Mucosa of descending colon (tissue), 3 donors: ENCODE results near the gene SBF2. TPM values are rescaled to one million over a fixed set of nuclear protein-coding genes. Genes with fewer than 3 reads are reported as not detected.

Experiments
- ATAC-seq: fragments of 200-7000 bp; cut with Tn5 transposase; one replicate; pipeline ENCODE4 v1.9.1; 2020; ENCODE audit warnings: mild to moderate bottlenecking, moderate library complexity
- DNase-seq, 3 donors: peaks; one replicate each; pipeline ENCODE4 v3.0.0-alpha.2; 2020
- H3K36me3 ChIP-seq: fragments of 200-600 bp; one replicate; pipeline ENCODE4 v1.8.0; 2021; ENCODE audit warnings: low read depth, mild to moderate bottlenecking
- H3K4me1 ChIP-seq: fragments of 200-600 bp; one replicate; pipeline ENCODE4 v1.8.0; 2021; ENCODE audit warnings: low read depth, mild to moderate bottlenecking
- H3K4me3 ChIP-seq: fragments of 200-600 bp; one replicate; pipeline ENCODE4 v1.8.0; 2021; ENCODE audit warnings: mild to moderate bottlenecking
- H3K9me3 ChIP-seq: fragments of 200-600 bp; one replicate; pipeline ENCODE4 v1.8.0; 2021; ENCODE audit warnings: mild to moderate bottlenecking
- intact Hi-C, 2 donors: fragments of 100-400 bp; cut with DNase I in 1 of 2; cut with micrococcal nuclease in 1 of 2; formaldehyde crosslinking; loops; one replicate each; pipeline versions ENCODE4 v1.11.0 to v1.11.1; 2022; cut with DNase I, micrococcal nuclease
- total RNA-seq, 3 donors: library from RNA; stranded (reverse); fragmentation: NEBNext Ultra II Directional in 2 of 3; extraction: Animal tissue kit (Norgen Biotek cat#: 25700) in 2 of 3; gene quantifications; one replicate each; pipeline versions ENCODE4 v1.2.1 to v1.2.4, GENCODE V29; 2021 to 2023
- TF ChIP-seq, protein P1 (sequence below): fragments of 200-600 bp; IDR thresholded peaks from one replicate; pipeline ENCODE4 v1.8.0; 2022; ENCODE audit warnings: antibody characterized with exemption, mild to moderate bottlenecking
- donor health status: DM: no; HTN: no; CAD: no; lungs with moderate emphysema.
- donor health status: DM: no; HTN: no; CAD: no.
- donor health status: DM: no; HTN: yes; CAD: no.

Gene SBF2
- total RNA-seq, 3 donors from 2014 or later, result 35.2 to 60.3 (median 48.2) TPM

DNA sequence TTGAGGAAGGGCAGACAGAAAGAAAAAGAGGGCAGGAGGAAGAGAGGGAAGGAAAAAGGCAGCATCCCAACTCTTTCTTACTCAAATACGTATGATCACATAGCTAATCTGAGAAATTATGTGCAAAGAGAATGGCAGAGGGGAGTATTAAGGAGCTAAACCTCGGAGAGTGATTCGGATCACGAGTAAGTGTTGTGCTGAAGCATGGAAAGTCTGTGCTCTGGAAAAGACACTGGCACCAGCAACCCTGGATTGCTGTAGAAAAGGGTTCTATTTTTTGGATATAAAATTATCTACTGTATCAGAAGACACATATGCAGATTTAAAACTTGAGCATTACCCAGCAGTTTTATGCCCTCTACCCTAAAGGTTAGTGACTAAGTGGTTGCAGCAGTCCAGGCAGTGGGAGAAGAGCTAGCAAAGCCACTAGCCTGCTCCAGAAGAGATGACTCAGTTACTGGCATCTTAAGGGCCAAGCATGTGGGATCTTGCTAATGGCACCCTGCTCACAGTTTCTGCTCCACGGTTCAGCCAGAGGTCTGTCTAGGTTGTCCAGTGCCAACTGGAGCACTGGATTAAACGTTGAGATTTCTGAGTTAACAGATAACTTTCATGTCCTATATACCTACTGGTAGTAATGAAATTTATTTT lies 478.4 kb downstream of the SBF2 start:
- DNase-seq, result no peak
- intact Hi-C loops, result no loop called here
- Histone ChIP-seq H3K4me3 (no peak overlapping the region), H3K36me3 (no peaks in the 10 kb centered on the region), H3K9me3 (no peaks in the 10 kb centered on the region), H3K4me1 (no peaks in the 10 kb centered on the region)
- ATAC-seq, result no peak
- TF ChIP-seq, protein P1, sequence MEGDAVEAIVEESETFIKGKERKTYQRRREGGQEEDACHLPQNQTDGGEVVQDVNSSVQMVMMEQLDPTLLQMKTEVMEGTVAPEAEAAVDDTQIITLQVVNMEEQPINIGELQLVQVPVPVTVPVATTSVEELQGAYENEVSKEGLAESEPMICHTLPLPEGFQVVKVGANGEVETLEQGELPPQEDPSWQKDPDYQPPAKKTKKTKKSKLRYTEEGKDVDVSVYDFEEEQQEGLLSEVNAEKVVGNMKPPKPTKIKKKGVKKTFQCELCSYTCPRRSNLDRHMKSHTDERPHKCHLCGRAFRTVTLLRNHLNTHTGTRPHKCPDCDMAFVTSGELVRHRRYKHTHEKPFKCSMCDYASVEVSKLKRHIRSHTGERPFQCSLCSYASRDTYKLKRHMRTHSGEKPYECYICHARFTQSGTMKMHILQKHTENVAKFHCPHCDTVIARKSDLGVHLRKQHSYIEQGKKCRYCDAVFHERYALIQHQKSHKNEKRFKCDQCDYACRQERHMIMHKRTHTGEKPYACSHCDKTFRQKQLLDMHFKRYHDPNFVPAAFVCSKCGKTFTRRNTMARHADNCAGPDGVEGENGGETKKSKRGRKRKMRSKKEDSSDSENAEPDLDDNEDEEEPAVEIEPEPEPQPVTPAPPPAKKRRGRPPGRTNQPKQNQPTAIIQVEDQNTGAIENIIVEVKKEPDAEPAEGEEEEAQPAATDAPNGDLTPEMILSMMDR, result no peak

DNA sequence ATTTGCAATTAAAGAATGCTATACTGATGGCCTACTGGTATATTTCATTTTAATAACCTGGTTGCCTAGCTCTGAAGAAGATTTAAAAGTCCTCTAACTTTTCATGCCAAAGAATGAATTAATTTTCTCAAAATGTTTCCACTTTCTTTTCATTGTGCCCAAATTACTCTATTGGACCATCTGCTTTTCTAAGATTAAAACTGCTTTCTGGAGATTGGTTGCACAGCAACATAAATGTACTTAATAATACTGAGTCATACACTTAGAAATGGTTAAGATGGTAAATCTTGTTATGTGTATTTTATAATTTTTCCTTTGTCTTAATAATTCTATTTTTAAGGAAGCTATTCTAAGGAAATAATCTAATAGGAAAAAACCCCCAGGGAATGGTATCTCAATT lies 479.9 kb downstream of the SBF2 start:
- TF ChIP-seq, protein P1, result no peak
- intact Hi-C loops, result no loop called here
- Histone ChIP-seq H3K36me3 (no peaks in the 10 kb centered on the region), H3K4me1 (no peaks in the 10 kb centered on the region), H3K4me3 (no peak overlapping the region), H3K9me3 (no peaks in the 10 kb centered on the region)
- ATAC-seq (no peak), DNase-seq (no peak)

DNA sequence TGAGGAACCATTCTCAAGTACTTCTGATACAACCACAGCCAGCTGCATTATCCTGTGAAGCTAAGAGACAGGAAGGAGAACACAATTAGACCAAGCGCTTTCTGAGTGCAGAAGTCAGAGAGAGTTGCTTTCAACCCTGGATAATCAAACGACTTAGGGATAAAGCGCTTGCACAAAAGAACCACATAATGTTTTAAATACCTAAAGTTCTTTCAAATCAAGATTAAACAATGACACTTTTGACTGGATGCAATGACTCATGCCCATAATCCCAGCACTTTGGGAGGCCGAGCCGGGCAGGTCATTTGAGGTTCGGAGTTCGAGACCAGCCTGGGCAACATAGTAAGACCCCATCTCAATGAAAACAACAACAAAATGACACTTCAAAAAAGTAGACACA lies 485.1 kb downstream of the SBF2 start:
- ATAC-seq, result no peak
- H3K36me3 ChIP-seq, result no peaks in the 10 kb centered on the region

DNA sequence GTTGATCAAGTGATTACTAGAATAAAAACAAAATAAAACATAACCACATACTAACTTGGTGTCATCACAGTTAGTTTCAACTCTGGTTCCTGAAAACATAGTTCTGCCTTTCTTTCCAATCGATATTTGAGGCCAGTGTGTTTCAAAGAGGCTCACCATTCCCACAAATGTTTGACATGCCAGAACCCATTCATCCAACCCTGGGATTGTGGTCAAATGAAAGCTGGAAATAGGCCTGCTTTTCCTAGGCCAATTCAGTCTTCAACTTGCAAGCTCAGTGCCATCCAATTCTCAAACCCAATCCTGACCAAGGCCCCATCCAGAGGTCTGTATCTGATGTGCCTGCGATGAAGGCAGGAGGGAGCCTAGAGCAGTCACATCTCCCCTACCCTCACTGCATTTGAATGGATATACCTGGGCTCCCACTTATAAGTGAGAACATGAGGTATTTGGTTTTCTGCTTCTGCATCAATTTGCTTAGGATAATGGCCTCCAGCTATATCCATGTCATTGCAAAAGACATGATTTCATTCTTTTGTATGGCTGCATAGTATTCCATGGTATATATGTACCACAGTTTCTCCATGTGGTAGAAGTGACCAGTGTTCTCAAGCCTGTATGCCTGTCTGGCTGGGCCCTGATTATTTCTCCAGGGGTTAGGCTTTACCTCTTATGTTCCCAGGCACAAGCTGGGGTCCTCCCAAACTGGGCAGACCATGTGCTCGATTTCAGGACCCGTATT lies 486.9 kb downstream of the SBF2 start:
- no peak for ATAC-seq
- TF ChIP-seq, protein P1, result no peak
- no peaks in the 10 kb centered on the region for H3K9me3 ChIP-seq
- no peaks in the 10 kb centered on the region for H3K4me1 ChIP-seq
- intact Hi-C loops, result no loop called here
- H3K36me3 ChIP-seq, result no peaks in the 10 kb centered on the region
- no peak overlapping the region for H3K4me3 ChIP-seq
- no peak for DNase-seq

More for the DNA sequence above, 485.1 kb downstream of the SBF2 start:
- intact Hi-C loops, result no loop called here
- H3K4me1 ChIP-seq, result no peaks in the 10 kb centered on the region
- TF ChIP-seq, protein P1, result no peak
- H3K9me3 ChIP-seq, result no peaks in the 10 kb centered on the region
- no peak for DNase-seq
- no peak overlapping the region for H3K4me3 ChIP-seq

DNA sequence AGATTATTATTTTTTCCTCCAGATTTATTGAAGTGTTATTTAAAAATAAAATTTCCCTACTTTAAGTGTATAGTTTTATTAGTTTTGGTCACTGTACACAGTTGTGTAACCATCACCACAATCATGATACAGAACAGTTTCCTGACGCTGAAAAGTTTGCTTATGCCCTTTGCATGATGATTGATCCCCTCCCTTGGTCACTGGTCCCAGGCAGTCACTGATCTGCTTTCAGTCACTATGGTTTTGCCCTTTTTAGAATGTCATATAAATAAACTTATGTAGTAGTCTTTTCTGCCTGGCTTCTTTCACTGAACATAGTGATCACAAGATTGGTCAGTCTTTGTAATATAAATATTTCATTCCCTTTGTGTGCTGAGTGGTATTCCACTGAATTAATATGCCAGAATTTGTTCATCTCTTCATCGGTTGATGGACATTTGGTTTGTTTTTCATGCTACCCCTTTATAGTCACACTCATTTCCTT lies 489.6 kb downstream of the SBF2 start:
- no peak overlapping the region for H3K4me3 ChIP-seq
- H3K4me1 ChIP-seq, result no peaks in the 10 kb centered on the region
- intact Hi-C loops, result no loop called here
- ATAC-seq, result no peak
- H3K36me3 ChIP-seq, result no peaks in the 10 kb centered on the region
- H3K9me3 ChIP-seq, result no peaks in the 10 kb centered on the region
- TF ChIP-seq, protein P1, result no peak
- DNase-seq, result no peak
